ENCODE measurements around the gene CLMN.

DNA sequence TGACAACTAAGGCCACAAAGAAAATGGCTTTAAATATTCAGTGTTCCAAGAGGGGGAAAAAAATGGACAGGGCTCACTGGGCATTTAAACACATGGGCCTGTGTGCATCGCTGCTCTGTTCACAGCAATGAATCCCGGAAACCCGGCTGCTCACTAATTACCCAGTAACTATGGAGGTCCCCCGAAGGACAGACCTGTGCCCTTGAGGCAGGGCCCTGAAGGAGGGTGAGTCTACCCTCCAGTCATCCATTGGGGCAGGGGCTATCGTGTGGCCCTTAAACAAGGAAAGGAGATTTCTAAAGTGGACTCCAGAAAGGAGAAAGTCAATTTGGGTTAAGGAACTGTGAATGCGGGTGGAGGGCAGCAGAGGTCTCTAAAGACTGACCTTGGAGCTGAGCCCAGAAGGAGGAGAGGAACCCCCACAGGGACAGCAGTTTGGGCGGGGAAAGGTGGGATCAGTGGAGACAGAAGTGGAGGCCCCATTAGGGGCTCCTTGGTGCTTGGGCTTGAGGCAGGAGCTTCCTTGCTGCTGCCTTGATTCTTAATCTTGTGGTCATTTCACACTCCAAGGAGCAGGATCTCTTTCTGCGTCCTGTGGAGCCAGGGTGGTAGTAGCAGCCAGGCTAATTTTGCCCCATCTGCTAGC, 1.4 kb upstream of the CLMN start:
- no peak for TF ChIP-seq EP300 (IDR thresholded peaks at IDR 0.05; ENCODE audit: borderline replicate concordance in 1 of 2, low read depth in 2 of 2, low read length in 2 of 2)
- TF ChIP-seq CEBPB (IDR thresholded peaks at IDR 0.05; ENCODE audit: low read depth, low read length): no peak
- TF ChIP-seq YY1 (IDR thresholded peaks at IDR 0.05; ENCODE audit: low read depth, low read length): no peak
- TF ChIP-seq GABPA (IDR thresholded peaks at IDR 0.05; ENCODE audit: borderline replicate concordance, insufficient read depth, low read length): no peak
- TF ChIP-seq, protein P1, sequence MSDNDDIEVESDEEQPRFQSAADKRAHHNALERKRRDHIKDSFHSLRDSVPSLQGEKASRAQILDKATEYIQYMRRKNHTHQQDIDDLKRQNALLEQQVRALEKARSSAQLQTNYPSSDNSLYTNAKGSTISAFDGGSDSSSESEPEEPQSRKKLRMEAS (IDR thresholded peaks at IDR 0.05): no peak

All from H1 (cell line).